ENCODE data around the gene DDIT3. TPM values are rescaled to one million over a fixed set of nuclear protein-coding genes. Genes with fewer than 3 reads are reported as not detected.
A peak's percentile ranks its signal among the peaks of the same experiment; 100 is the strongest.

DDIT3 gene
- total and polyA plus RNA-seq, 4 donors: 4.7 to 30.2 (median 16.2) TPM

- no peak for TF ChIP-seq HNF4A (conservative IDR thresholded peaks at IDR 0.05)
- TF ChIP-seq, protein P1, sequence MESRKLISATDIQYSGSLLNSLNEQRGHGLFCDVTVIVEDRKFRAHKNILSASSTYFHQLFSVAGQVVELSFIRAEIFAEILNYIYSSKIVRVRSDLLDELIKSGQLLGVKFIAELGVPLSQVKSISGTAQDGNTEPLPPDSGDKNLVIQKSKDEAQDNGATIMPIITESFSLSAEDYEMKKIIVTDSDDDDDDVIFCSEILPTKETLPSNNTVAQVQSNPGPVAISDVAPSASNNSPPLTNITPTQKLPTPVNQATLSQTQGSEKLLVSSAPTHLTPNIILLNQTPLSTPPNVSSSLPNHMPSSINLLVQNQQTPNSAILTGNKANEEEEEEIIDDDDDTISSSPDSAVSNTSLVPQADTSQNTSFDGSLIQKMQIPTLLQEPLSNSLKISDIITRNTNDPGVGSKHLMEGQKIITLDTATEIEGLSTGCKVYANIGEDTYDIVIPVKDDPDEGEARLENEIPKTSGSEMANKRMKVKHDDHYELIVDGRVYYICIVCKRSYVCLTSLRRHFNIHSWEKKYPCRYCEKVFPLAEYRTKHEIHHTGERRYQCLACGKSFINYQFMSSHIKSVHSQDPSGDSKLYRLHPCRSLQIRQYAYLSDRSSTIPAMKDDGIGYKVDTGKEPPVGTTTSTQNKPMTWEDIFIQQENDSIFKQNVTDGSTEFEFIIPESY (IDR thresholded peaks at IDR 0.05): no peak
- TF ChIP-seq EGR1 (IDR thresholded peaks at IDR 0.05; ENCODE audit: low read depth in 2 of 2): no peak
- no peak for TF ChIP-seq GABPA (IDR thresholded peaks at IDR 0.05 in 1 of 2, conservative IDR thresholded peaks at IDR 0.05 in 1 of 2)
- TF ChIP-seq ATF3 (IDR thresholded peaks at IDR 0.05): no peak
- TF ChIP-seq YY1 (IDR thresholded peaks at IDR 0.05): no peak
- TF ChIP-seq NR2F2 (IDR thresholded peaks at IDR 0.05): no peak
Observed at GRCh38 chr12:57523706-57524614, 3.6 kb upstream of the DDIT3 start (continued).

DNA sequence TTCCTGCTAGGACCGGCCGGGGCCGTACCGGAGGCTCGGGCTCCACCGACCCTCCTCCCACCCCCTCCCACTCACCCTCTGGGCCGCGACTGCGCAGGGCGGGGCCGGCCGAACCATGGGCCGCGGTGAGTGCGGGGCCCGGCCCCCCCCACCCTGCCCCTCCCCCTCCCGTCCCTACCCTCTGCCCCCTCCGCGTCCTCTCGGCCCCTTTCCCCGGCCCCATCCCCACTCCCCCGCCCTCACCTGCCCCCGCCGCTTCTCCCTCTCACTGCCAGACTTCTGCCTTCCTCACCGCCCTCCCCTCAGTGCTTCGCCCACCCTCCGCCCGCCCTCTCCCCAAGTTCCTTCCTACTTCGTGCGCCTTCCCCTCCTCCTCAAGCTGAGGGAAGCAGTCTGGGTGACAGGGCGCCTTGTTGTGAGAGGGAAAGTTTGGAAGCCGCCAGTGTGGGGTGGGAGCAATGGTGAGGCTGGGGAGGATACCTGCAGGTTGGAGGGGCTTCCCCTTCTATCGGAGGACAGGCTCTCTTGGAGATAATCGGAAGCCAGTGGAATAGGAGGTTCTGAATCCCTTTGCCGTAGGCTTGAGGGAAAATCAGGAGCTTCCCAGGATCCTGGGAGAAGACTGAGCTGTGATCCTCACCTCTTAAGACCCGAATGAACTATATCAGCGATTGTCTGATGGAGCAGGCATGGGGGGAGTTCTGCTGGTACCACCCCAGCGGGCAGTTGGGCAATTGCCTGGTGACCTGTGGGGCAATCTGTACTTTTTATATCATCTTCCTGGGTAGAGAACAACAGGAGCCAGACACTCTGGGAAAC, 2.8 kb upstream of the DDIT3 start:
- DNase-seq (ENCODE audit: low spot score): no peak
- Histone ChIP-seq H3K36me3 (ENCODE audit: control insufficient read depth in 4 of 4, insufficient read depth in 3 of 4, low read depth in 1 of 4, low read length in 3 of 4) (peaks cover 10 to 19% (median 16%) of the 10 kb centered on the region in 4 donors), H3K4me3 (ENCODE audit: low read depth in 1 of 3, low read length in 3 of 3) (peak overlapping the region; percentile 63 to 96 (median 82)), H3K27me3 (ENCODE audit: control insufficient read depth in 4 of 4, insufficient read depth in 4 of 4, low read length in 3 of 4) (no peaks in the 10 kb centered on the region), H3K27ac (ENCODE audit: low read depth in 1 of 2, low read length in 2 of 2) (peak overlapping the region; percentile 92 to 95), H3K4me1 (ENCODE audit: control insufficient read depth in 4 of 4, insufficient read depth in 4 of 4, low read length in 3 of 4) (peaks cover 9 to 50% (median 36%) of the 10 kb centered on the region in 4 donors), H3K9me3 (ENCODE audit: control insufficient read depth in 4 of 4, low read length in 3 of 4) (no peaks in the 10 kb centered on the region), H3K9ac (ENCODE audit: low read depth in 1 of 2, low read length in 2 of 2) (peak overlapping the region; percentile 83 to 96)
- peak; percentile 37 to 60 for TF ChIP-seq HNF4A (conservative IDR thresholded peaks at IDR 0.05)
- TF ChIP-seq RAD21 (IDR thresholded peaks at IDR 0.05): no peak
- TF ChIP-seq YY1 (IDR thresholded peaks at IDR 0.05): peak; percentile 19
- peak; percentile 40 for TF ChIP-seq NR2F2 (IDR thresholded peaks at IDR 0.05)
- TF ChIP-seq JUND (IDR thresholded peaks at IDR 0.05): no peak
- TF ChIP-seq, protein P2, sequence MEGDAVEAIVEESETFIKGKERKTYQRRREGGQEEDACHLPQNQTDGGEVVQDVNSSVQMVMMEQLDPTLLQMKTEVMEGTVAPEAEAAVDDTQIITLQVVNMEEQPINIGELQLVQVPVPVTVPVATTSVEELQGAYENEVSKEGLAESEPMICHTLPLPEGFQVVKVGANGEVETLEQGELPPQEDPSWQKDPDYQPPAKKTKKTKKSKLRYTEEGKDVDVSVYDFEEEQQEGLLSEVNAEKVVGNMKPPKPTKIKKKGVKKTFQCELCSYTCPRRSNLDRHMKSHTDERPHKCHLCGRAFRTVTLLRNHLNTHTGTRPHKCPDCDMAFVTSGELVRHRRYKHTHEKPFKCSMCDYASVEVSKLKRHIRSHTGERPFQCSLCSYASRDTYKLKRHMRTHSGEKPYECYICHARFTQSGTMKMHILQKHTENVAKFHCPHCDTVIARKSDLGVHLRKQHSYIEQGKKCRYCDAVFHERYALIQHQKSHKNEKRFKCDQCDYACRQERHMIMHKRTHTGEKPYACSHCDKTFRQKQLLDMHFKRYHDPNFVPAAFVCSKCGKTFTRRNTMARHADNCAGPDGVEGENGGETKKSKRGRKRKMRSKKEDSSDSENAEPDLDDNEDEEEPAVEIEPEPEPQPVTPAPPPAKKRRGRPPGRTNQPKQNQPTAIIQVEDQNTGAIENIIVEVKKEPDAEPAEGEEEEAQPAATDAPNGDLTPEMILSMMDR (IDR thresholded peaks at IDR 0.05; ENCODE audit: low read depth, low read length, missing input control): peak; percentile 1
- TF ChIP-seq, protein P1 (IDR thresholded peaks at IDR 0.05): no peak
- no peak for TF ChIP-seq ATF3 (IDR thresholded peaks at IDR 0.05)
- TF ChIP-seq RXRA (IDR thresholded peaks at IDR 0.05): peak in 1 of 2 donors; percentile 17
- no peak for TF ChIP-seq FOXA1 (IDR thresholded peaks at IDR 0.05)
- no peak for TF ChIP-seq EGR1 (IDR thresholded peaks at IDR 0.05; ENCODE audit: low read depth in 2 of 2)
- no peak for TF ChIP-seq GABPA (IDR thresholded peaks at IDR 0.05 in 1 of 2, conservative IDR thresholded peaks at IDR 0.05 in 1 of 2)
- 2% methylated on average over 38 of the region's 38 CpGs for whole genome bisulfite sequencing
